Activated T-helper 17 cell treated with anti-CD3 and anti-CD28 coated beads, Interleukin-2, amount 50 U/mL, for 72 hours (primary cell): ENCODE measurements around the gene HSPA12B. TPM values are rescaled to one million over a fixed set of nuclear protein-coding genes. Genes with fewer than 3 reads are reported as not detected.

Source experiments
- ATAC-seq: fragments of 150-1000 bp; cut with Tn5 transposase; replicated peaks from 2 replicates; pipeline ENCODE4 v1.10.0; 2021; ENCODE audit warnings: mild to moderate bottlenecking, moderate library complexity
- H3K27ac Mint-ChIP-seq: one replicate; pipeline ENCODE4 v1.8.0; 2022; ENCODE audit warnings: mixed read lengths
- H3K27me3 Mint-ChIP-seq: one replicate; pipeline ENCODE4 v1.8.0; 2022; ENCODE audit warnings: mixed read lengths
- H3K36me3 Mint-ChIP-seq: one replicate; pipeline ENCODE4 v1.8.0; 2022; ENCODE audit warnings: low read depth, mild to moderate bottlenecking, mixed read lengths
- H3K4me1 Mint-ChIP-seq: one replicate; pipeline ENCODE4 v1.8.0; 2022; ENCODE audit warnings: mixed read lengths
- H3K4me3 Mint-ChIP-seq: one replicate; pipeline ENCODE4 v1.8.0; 2022; ENCODE audit warnings: mild to moderate bottlenecking, mixed read lengths
- H3K9me3 Mint-ChIP-seq: one replicate; pipeline ENCODE4 v1.8.0; 2022; ENCODE audit warnings: mixed read lengths
- total RNA-seq, 2 donors: library from RNA; stranded (reverse); gene quantifications; one replicate each; pipeline ENCODE4 v1.2.3, GENCODE V29; 2022

HSPA12B gene
- total RNA-seq = not detected

GRCh38 chr20:3732327-3733118 is at the start of gene HSPA12B:
Gene HSPA12B (plus strand): TSS chr20:3732685. CDS start chr20:3738675, 5,990 bp downstream.
- H3K27ac Mint-ChIP-seq = no peak within 1 kb of the TSS
- peaks cover 31% of the 10 kb centered on the region for H3K27me3 Mint-ChIP-seq
- H3K36me3 Mint-ChIP-seq = no peaks in the 10 kb centered on the region
- no peaks in the 10 kb centered on the region for H3K9me3 Mint-ChIP-seq
- ATAC-seq = no peak
- H3K4me1 Mint-ChIP-seq = no peaks in the 10 kb centered on the region
- H3K4me3 Mint-ChIP-seq = no peak within 1 kb of the TSS

GRCh38 chr20:3685341-3685740 is 47.1 kb upstream of the HSPA12B start:
- no peak for ATAC-seq
- H3K4me1 Mint-ChIP-seq = peaks cover 4% of the 10 kb centered on the region
- H3K36me3 Mint-ChIP-seq = no peaks in the 10 kb centered on the region
- peaks cover 31% of the 10 kb centered on the region for H3K27me3 Mint-ChIP-seq
- H3K9me3 Mint-ChIP-seq = no peaks in the 10 kb centered on the region
- H3K4me3 Mint-ChIP-seq = no peak overlapping the region
- no peak overlapping the region for H3K27ac Mint-ChIP-seq

DNA sequence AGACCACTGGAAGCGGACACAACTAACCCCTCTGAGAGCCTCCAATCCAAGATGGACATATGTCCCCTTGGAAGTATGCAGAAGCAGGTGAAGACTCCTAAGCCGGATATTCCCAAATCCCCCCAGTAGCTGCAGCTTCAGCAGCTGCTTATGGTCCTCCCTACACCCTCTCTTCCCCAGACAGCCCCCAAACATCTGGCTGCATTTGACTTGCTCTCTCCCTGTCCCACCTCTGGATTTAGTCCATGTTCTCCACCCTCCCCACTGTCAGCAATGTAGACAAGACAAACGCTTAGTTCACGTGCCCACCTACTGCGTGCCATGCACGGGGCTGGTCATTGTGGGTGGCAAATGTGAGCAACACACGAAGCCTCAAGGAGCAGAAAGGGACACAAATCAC is 46.1 kb upstream of the HSPA12B start:
- H3K27me3 Mint-ChIP-seq = peaks cover 22% of the 10 kb centered on the region
- no peak overlapping the region for H3K4me3 Mint-ChIP-seq
- H3K4me1 Mint-ChIP-seq = no peaks in the 10 kb centered on the region
- no peak for ATAC-seq
- no peak overlapping the region for H3K27ac Mint-ChIP-seq
- H3K36me3 Mint-ChIP-seq = no peaks in the 10 kb centered on the region
- H3K9me3 Mint-ChIP-seq = no peaks in the 10 kb centered on the region

DNA sequence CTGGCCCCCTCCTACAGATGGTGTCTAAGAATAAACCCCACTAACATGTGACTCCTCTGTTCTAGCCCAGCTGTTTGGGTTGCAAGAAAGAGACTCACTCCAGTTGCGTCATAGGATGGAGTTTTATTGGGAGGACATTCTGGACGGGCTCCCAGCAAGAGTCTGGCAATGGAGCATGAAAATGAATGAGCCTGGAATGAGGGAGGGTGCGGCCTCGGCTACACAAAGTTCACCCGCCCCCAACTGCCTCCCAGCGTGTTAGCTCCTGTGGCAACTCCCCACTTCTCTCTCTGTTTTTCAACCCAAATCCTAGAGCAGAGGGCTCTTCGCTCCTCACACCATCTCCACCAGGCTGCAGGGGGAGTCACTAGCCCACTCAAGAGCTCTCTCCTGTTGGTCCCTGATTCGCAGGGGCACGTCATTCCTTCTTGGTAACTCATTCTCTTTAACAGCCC is 45.6 kb upstream of the HSPA12B start:
- Mint-ChIP-seq H3K36me3 (no peaks in the 10 kb centered on the region), H3K4me1 (no peaks in the 10 kb centered on the region), H3K27me3 (peaks cover 21% of the 10 kb centered on the region), H3K27ac (no peak overlapping the region), H3K9me3 (no peaks in the 10 kb centered on the region), H3K4me3 (no peak overlapping the region)
- ATAC-seq = no peak

- H3K36me3 Mint-ChIP-seq = no peaks in the 10 kb centered on the region
- no peak overlapping the region for H3K4me3 Mint-ChIP-seq
- no peak for ATAC-seq
- H3K9me3 Mint-ChIP-seq = no peaks in the 10 kb centered on the region
- peaks cover 21% of the 10 kb centered on the region for H3K27me3 Mint-ChIP-seq
- H3K27ac Mint-ChIP-seq = no peak overlapping the region
- H3K4me1 Mint-ChIP-seq = no peaks in the 10 kb centered on the region
These were observed 44.8 kb upstream of the HSPA12B start for GRCh38 chr20:3687655-3688054.

DNA sequence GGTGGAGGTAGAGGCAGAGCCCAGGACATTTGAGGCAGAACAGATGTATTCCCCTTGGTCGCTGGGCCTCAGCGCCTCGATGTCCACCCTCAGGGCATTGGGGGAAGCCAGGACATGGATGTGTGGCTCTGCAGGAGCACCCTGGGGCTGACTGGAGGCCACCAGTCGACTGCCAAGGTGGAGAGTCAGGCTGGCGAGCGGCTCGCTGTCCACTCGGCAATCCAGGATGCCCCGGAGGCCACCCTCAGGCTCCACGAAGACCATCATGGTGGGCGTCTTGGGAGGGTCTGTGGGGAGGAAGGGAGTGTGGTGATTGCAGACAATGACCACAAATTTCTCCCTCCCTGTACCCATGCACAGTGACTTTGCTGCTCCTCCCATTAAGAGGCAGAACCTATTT is 42.5 kb upstream of the HSPA12B start:
- no peak for ATAC-seq
- Mint-ChIP-seq H3K36me3 (no peaks in the 10 kb centered on the region), H3K9me3 (no peaks in the 10 kb centered on the region), H3K4me3 (no peak overlapping the region), H3K27ac (no peak overlapping the region), H3K4me1 (no peaks in the 10 kb centered on the region), H3K27me3 (peaks cover 12% of the 10 kb centered on the region)

- Mint-ChIP-seq H3K27ac (no peak overlapping the region), H3K4me3 (no peak overlapping the region), H3K27me3 (peaks cover 8% of the 10 kb centered on the region), H3K4me1 (no peaks in the 10 kb centered on the region), H3K36me3 (no peaks in the 10 kb centered on the region), H3K9me3 (no peaks in the 10 kb centered on the region)
- no peak for ATAC-seq
These were observed 42.1 kb upstream of the HSPA12B start for GRCh38 chr20:3690413-3690812.

DNA sequence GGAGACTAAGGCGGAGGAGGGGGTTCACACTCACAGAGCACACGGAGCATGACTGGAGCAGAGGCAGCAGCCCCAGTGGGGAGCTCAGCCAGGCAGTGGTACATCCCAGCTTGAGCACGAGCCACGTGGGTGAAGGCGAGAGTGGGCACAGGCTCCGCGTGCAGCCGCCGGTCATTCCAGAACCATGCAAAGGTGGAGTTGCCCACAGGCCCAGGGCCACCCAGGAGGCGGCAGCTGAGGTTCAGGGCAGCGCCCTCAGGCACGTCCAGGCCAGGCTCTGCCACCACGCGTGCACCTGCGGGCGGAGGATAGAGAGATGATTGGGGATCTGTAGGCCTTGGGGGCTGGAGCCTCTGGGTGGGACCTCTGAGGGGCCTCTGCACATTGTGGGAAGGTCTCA is 41.2 kb upstream of the HSPA12B start:
- Mint-ChIP-seq H3K36me3 (no peaks in the 10 kb centered on the region), H3K27me3 (peaks cover 7% of the 10 kb centered on the region), H3K27ac (no peak overlapping the region), H3K4me1 (no peaks in the 10 kb centered on the region), H3K9me3 (no peaks in the 10 kb centered on the region), H3K4me3 (no peak overlapping the region)
- ATAC-seq = no peak

DNA sequence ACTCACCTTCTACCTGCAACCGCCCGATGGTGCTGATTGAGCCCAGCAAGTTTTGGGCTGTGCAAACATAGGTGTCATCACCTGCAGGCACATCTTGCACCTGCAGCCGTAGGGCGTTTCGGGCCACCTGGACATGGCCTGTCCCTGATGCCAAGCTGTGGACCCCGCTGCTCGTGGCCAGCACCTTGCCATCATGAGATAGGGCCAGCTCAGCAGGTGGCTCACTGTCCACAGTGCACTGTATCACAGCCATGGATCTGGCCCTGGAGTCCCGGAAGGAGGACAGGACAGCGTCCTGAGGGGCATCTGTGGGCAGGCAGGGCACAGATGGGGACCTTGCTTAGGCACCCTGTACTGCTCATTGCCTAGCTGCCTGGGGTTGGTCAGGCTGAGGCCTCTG is 40.6 kb upstream of the HSPA12B start:
- Mint-ChIP-seq H3K27ac (no peak overlapping the region), H3K27me3 (peaks cover 3% of the 10 kb centered on the region), H3K9me3 (no peaks in the 10 kb centered on the region), H3K4me3 (no peak overlapping the region), H3K36me3 (no peaks in the 10 kb centered on the region), H3K4me1 (no peaks in the 10 kb centered on the region)
- no peak for ATAC-seq

GRCh38 chr20:3692706-3693294 is 39.7 kb upstream of the HSPA12B start:
- Mint-ChIP-seq H3K36me3 (no peaks in the 10 kb centered on the region), H3K27me3 (no peaks in the 10 kb centered on the region), H3K27ac (no peak overlapping the region), H3K4me3 (no peak overlapping the region), H3K4me1 (no peaks in the 10 kb centered on the region), H3K9me3 (no peaks in the 10 kb centered on the region)
- ATAC-seq = no peak

GRCh38 chr20:3693376-3693775 is 39.1 kb upstream of the HSPA12B start:
- H3K4me3 Mint-ChIP-seq = no peak overlapping the region
- no peak overlapping the region for H3K27ac Mint-ChIP-seq
- no peaks in the 10 kb centered on the region for H3K27me3 Mint-ChIP-seq
- H3K4me1 Mint-ChIP-seq = no peaks in the 10 kb centered on the region
- no peaks in the 10 kb centered on the region for H3K9me3 Mint-ChIP-seq
- ATAC-seq = no peak
- no peaks in the 10 kb centered on the region for H3K36me3 Mint-ChIP-seq

DNA sequence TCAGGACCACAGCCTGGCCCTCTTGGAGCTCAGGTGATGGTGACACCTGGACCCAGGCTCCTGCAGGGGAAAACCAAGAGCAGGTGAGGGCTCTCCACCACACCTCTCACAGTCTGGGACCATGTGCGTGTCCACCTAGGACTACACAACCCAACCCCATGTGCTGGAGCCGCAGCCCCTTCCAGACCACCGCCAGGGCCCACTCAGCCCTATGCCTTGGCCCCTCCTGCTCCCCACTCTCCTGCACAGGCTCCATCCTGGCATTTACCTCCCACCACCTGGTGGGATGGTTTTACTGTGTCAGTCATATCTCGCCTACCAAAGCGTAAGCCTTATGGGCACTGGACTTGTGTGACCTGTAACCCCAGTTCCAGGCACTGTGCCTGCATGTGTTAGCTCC is 37.6 kb upstream of the HSPA12B start:
- ATAC-seq = no peak
- Mint-ChIP-seq H3K9me3 (no peaks in the 10 kb centered on the region), H3K27me3 (no peaks in the 10 kb centered on the region), H3K27ac (no peak overlapping the region), H3K4me1 (no peaks in the 10 kb centered on the region), H3K36me3 (no peaks in the 10 kb centered on the region), H3K4me3 (no peak overlapping the region)

- Mint-ChIP-seq H3K27me3 (no peaks in the 10 kb centered on the region), H3K4me1 (no peaks in the 10 kb centered on the region)
These were observed 36.3 kb upstream of the HSPA12B start for GRCh38 chr20:3696200-3696599.

GRCh38 chr20:3696745-3697587 is 35.5 kb upstream of the HSPA12B start:
- no peak for ATAC-seq
- Mint-ChIP-seq H3K27me3 (no peaks in the 10 kb centered on the region), H3K9me3 (no peaks in the 10 kb centered on the region), H3K4me3 (no peak overlapping the region), H3K27ac (no peak overlapping the region), H3K36me3 (no peaks in the 10 kb centered on the region), H3K4me1 (no peaks in the 10 kb centered on the region)

More at GRCh38 chr20:3696200-3696599, 36.3 kb upstream of the HSPA12B start:
- ATAC-seq = no peak
- Mint-ChIP-seq H3K9me3 (no peaks in the 10 kb centered on the region), H3K36me3 (no peaks in the 10 kb centered on the region), H3K27ac (no peak overlapping the region), H3K4me3 (no peak overlapping the region)
